ENCODE results near the gene OR10AD1.

DNA sequence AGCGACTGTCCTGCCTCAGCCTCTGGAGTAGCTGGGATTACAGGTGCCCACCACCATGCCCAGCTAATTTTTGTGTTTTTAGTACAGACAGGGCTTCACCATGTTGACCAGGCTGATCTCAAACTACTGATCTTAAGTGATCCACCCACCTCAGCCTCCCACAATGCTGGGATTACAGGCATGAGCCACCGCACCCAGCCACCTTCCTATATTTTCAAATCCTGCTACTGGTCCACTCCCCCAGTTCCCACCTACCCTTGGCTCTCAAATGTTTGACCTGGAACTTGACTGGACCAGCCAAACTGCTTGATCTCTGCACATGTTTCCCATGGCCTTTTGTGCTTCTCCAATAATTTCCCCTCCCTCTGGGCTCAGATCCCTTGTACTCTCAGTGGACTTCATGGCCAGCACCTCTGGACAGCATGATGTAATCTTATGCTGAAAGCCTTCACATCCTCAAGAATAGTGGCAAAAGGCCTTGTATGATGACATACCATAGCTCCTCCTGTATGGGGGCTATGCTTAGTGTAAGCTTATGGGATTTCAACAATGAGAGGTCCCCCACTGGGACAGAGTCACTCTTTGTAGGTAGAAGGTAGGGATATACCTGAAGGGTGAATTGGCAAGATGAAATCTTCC lies 22.1 kb downstream of the OR10AD1 start:
- TF ChIP-seq, protein P1, sequence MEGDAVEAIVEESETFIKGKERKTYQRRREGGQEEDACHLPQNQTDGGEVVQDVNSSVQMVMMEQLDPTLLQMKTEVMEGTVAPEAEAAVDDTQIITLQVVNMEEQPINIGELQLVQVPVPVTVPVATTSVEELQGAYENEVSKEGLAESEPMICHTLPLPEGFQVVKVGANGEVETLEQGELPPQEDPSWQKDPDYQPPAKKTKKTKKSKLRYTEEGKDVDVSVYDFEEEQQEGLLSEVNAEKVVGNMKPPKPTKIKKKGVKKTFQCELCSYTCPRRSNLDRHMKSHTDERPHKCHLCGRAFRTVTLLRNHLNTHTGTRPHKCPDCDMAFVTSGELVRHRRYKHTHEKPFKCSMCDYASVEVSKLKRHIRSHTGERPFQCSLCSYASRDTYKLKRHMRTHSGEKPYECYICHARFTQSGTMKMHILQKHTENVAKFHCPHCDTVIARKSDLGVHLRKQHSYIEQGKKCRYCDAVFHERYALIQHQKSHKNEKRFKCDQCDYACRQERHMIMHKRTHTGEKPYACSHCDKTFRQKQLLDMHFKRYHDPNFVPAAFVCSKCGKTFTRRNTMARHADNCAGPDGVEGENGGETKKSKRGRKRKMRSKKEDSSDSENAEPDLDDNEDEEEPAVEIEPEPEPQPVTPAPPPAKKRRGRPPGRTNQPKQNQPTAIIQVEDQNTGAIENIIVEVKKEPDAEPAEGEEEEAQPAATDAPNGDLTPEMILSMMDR (IDR thresholded peaks at IDR 0.05) = no peak
- TF ChIP-seq POLR2A (IDR thresholded peaks at IDR 0.05) (no peak), POLR2AphosphoS5 (IDR thresholded peaks at IDR 0.05) (no peak), EP300 (IDR thresholded peaks at IDR 0.05) (no peak)
